Natural killer cell treated with Interleukin-12 subunit alpha and Interleukin-12 subunit beta and Interleukin-15 and Interleukin-18, amount 100 ng/mL, for 72 hours (primary cell): ENCODE results near the gene NPEPL1. TPM values are rescaled to one million over a fixed set of nuclear protein-coding genes. Genes with fewer than 3 reads are reported as not detected.
"Not testable (repeated sequence)": the region's sequence is repeated elsewhere in the genome, so short reads cannot be mapped to it uniquely, and the experiment has no call there.

ENCODE experiments used
- ATAC-seq, 2 donors: fragments of 150-1000 bp; cut with Tn5 transposase in 1 of 2; sonication (Bioruptor Pico), chemical (Tn5 transposase) in 1 of 2; 2 replicates each; pipeline ENCODE4 v1.10.0; 2021
- DNase-seq: peaks from one replicate; pipeline ENCODE4 v3.0.0; 2022; ENCODE audit warnings: low spot score
- H3K27ac Mint-ChIP-seq, 2 donors: 1 replicate in 1 of 2; 2 replicates in 1 of 2; pipeline ENCODE4 v1.8.0; 2022; ENCODE audit warnings: mixed read lengths in 2 of 2, mild to moderate bottlenecking in 1 of 2, moderate library complexity in 1 of 2
- H3K27me3 Mint-ChIP-seq, 2 donors: 1 replicate in 1 of 2; 2 replicates in 1 of 2; pipeline ENCODE4 v1.8.0; 2022; ENCODE audit warnings: mixed read lengths in 2 of 2
- H3K36me3 Mint-ChIP-seq: one replicate; pipeline ENCODE4 v1.8.0; 2022; ENCODE audit warnings: mixed read lengths
- H3K4me1 Mint-ChIP-seq, 2 donors: 1 replicate in 1 of 2; 2 replicates in 1 of 2; pipeline ENCODE4 v1.8.0; 2022; ENCODE audit warnings: low read depth in 2 of 2, mixed read lengths in 2 of 2, mild to moderate bottlenecking in 1 of 2
- H3K4me3 Mint-ChIP-seq: one replicate; pipeline ENCODE4 v1.8.0; 2022; ENCODE audit warnings: mixed read lengths
- H3K9me3 Mint-ChIP-seq: 2 replicates; pipeline ENCODE4 v1.8.0; 2022; ENCODE audit warnings: mixed read lengths
- total RNA-seq, 2 donors: library from RNA; stranded (reverse); gene quantifications; one replicate each; pipeline ENCODE4 v1.2.3, GENCODE V29; 2022

Gene NPEPL1
- total RNA-seq, 2 donors from 2014 or later = 23.6 to 30.4 TPM

DNA sequence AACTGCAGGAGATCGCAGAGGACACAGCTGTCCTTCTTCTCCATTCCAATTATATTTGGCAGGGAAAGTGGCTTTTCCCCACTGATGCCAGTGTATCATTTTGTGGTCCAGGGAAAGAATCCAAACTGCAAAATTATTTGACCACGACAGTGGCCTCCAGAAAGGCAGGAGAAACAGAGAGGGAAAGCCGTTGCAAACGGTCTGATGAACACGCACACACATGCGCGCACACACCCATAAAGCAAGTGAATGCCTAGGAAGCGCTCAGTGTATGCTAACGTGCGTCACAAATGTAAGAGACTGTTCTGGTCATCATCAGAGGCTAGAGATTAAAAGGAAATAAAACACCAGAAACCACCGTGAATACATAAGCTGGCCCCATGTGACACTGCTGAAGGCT is 54.0 kb downstream of the NPEPL1 start:
- H3K9me3 Mint-ChIP-seq = no peaks in the 10 kb centered on the region
- DNase-seq (no peak), ATAC-seq (no peak)
- no peaks in the 10 kb centered on the region for H3K4me1 Mint-ChIP-seq
- no peak overlapping the region for H3K27ac Mint-ChIP-seq
- H3K36me3 Mint-ChIP-seq = no peaks in the 10 kb centered on the region
- H3K4me3 Mint-ChIP-seq = no peak overlapping the region
- H3K27me3 Mint-ChIP-seq = peaks cover 46 to 55% of the 10 kb centered on the region in 2 donors

DNA sequence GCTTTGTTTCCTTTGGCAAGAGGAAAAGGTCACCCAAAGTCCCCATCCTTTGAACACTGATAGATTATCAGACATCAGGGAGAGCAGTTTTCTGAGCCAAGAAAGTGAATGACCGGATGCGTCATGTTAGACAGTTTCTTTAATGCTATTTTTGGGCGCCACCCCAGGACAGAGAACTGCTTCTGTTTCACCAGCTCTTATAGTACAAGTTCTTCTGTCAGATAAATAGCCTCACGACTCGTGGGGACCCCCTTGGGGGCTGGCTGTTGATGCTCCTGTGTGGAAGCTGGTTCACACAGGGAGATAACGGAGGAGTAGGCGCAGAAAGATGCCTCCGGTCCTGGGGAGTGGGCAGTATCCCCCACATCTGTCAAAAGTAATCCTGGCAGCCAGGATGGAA is 54.6 kb downstream of the NPEPL1 start:
- Mint-ChIP-seq H3K27ac (no peak overlapping the region), H3K4me3 (no peak overlapping the region), H3K27me3 (peaks cover 44 to 55% of the 10 kb centered on the region in 2 donors), H3K4me1 (no peaks in the 10 kb centered on the region), H3K9me3 (no peaks in the 10 kb centered on the region), H3K36me3 (no peaks in the 10 kb centered on the region)
- no peak for ATAC-seq
- no peak for DNase-seq

DNA sequence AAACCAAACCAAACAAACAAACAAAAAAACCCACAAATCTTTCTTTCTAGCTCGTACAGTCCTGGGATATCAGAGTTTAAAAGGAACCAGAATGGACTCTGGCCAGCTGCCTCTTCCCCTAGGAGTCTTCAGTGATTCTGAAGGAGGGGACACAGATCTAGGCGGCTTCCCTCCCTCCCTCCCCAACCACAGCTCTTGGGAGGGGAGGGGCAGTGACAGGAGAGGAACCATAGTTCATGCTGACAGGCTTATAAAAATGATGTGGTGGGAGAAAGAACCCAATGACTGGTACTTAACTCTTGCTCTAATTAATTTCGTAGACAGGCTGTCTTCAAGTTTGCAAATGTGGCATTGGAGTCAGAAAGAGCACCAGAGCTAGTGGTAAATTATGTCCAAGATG is 56.0 kb downstream of the NPEPL1 start:
- Mint-ChIP-seq H3K36me3 (no peaks in the 10 kb centered on the region), H3K4me1 (no peaks in the 10 kb centered on the region), H3K27ac (no peak overlapping the region), H3K27me3 (peaks cover 37 to 45% of the 10 kb centered on the region in 2 donors), H3K4me3 (no peak overlapping the region), H3K9me3 (no peaks in the 10 kb centered on the region)
- no peak for ATAC-seq
- no peak for DNase-seq

DNA sequence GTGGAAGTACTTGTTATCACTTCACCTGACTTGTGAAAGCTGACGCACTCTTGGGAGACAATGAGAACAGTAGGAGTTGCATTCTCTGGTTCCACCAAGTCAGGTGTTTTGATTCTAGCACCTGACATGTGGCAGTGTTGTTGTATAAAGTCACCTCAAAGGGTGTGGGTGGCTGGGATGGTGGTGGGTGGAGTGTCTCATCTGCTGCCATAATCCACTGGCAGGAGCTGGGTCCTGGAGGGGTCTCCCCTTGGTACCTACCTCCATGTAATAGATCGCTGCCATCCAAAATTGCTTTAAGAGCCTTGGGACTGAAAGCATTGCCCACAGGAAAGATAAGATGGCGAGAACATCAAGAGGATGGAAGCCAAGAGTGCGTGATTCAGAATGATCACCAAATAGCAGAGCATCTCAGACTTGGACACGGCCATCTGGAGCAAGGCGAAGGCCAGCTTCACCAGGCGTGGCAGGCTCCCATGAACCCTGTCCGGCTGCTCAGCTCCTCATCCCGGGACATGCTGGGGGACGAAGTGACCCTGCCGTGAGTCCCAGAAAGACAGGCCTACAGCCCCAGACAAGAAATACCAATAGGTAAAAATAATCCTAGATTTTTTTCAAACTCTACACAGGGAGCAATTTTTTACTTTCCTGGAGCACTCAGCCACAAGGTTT is 56.6 kb downstream of the NPEPL1 start:
- H3K4me3 Mint-ChIP-seq = no peak overlapping the region
- no peaks in the 10 kb centered on the region for H3K36me3 Mint-ChIP-seq
- no peak for DNase-seq
- H3K27ac Mint-ChIP-seq = no peak overlapping the region
- H3K4me1 Mint-ChIP-seq = no peaks in the 10 kb centered on the region
- no peak for ATAC-seq
- no peaks in the 10 kb centered on the region for H3K9me3 Mint-ChIP-seq
- peaks cover 31 to 40% of the 10 kb centered on the region in 2 donors for H3K27me3 Mint-ChIP-seq

DNA sequence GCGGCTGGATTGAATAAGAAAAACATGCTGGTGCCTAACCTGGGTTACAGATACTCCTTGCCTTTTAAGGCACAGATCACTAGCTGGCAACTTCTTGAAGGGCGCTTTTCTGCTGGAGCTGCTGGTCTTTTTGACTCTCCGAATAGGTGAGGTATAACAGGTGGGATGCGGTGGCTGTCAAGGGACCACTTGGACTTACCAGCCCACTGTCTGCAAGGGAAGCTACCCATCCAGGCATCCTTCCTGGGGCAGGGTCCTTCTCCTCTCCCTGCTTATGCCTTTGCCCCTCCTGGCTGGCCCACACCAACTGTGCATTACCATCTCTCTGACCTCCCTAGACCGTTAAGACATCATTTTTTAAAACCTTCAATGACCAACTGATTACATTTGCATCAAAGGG is 57.4 kb downstream of the NPEPL1 start:
- H3K4me3 Mint-ChIP-seq = no peak overlapping the region
- no peak overlapping the region for H3K27ac Mint-ChIP-seq
- peaks cover 27 to 42% of the 10 kb centered on the region in 2 donors for H3K27me3 Mint-ChIP-seq
- DNase-seq (no peak), ATAC-seq (no peak)
- no peaks in the 10 kb centered on the region for H3K9me3 Mint-ChIP-seq
- H3K36me3 Mint-ChIP-seq = no peaks in the 10 kb centered on the region
- H3K4me1 Mint-ChIP-seq = no peaks in the 10 kb centered on the region

DNA sequence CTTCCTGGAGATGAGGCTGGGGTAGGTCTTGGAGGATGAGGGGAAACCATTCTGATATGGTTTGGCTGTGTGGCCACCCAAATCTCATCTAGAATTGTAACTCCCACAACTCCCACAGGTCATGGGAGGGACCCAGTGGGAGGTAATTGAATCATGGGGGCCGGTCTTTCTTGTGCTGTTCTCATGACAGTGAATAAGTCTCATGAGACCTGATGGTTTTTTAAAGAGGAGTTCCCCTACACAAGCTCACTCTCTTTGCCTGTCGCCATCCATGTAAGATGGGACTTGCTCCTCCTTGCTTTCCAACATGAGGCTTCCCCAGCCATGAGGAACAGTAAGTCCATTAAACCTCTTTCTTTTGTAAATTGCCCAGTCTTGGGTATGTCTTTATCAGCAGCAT is 58.1 kb downstream of the NPEPL1 start:
- H3K27ac Mint-ChIP-seq, H3K9me3 Mint-ChIP-seq, H3K4me3 Mint-ChIP-seq, DNase-seq, ATAC-seq, H3K4me1 Mint-ChIP-seq, H3K36me3 Mint-ChIP-seq: not testable (repeated sequence)
- peaks cover 24 to 46% of the 10 kb centered on the region in 2 donors for H3K27me3 Mint-ChIP-seq

DNA sequence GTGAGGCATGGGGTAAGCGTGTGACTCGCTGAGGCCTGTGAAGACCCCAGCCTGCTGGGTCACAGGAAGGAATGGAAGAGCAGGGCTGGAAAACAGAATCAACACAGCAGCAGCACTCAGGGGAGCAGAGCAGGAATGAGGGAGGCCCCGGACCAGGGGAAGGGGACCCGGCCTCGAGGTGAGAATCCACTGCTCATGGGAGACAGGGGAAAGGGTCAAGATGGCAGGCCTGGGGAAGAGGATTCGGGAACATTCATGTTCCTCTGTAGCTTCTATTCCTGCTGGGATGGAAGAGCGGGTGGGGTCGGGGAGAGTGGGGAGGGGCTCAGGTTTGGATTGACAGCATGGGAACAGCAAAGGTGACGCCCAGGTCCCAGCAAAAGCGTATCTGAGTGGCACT is 59.4 kb downstream of the NPEPL1 start:
- H3K27ac Mint-ChIP-seq = no peak overlapping the region
- no peaks in the 10 kb centered on the region for H3K36me3 Mint-ChIP-seq
- DNase-seq (no peak), ATAC-seq (no peak)
- H3K9me3 Mint-ChIP-seq = no peaks in the 10 kb centered on the region
- H3K4me1 Mint-ChIP-seq = no peaks in the 10 kb centered on the region
- no peak overlapping the region for H3K4me3 Mint-ChIP-seq
- H3K27me3 Mint-ChIP-seq = peaks cover 26 to 48% of the 10 kb centered on the region in 2 donors

DNA sequence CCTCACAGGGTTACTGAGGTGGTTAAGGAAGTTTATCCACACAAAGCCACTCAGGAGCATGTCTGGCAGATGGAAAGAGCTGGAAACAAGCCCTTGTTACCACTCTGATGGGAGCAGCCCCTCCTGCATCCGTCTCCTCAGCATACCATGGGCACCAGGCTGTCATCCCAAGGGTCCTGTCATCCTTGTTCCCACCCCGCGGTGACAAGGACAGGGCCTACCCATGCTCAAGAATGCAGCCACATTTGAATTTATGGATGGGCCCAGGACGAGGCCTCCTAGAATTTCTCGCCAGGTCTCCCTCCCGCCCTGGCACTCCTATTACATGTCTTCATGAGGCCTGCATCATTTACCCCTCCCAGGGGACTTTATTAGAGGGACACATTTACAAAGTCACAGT is 60.0 kb downstream of the NPEPL1 start:
- Mint-ChIP-seq H3K36me3 (no peaks in the 10 kb centered on the region), H3K27ac (no peak overlapping the region), H3K4me3 (no peak overlapping the region), H3K27me3 (peaks cover 26 to 49% of the 10 kb centered on the region in 2 donors), H3K9me3 (no peaks in the 10 kb centered on the region), H3K4me1 (no peaks in the 10 kb centered on the region)
- ATAC-seq = no peak
- DNase-seq = no peak

DNA sequence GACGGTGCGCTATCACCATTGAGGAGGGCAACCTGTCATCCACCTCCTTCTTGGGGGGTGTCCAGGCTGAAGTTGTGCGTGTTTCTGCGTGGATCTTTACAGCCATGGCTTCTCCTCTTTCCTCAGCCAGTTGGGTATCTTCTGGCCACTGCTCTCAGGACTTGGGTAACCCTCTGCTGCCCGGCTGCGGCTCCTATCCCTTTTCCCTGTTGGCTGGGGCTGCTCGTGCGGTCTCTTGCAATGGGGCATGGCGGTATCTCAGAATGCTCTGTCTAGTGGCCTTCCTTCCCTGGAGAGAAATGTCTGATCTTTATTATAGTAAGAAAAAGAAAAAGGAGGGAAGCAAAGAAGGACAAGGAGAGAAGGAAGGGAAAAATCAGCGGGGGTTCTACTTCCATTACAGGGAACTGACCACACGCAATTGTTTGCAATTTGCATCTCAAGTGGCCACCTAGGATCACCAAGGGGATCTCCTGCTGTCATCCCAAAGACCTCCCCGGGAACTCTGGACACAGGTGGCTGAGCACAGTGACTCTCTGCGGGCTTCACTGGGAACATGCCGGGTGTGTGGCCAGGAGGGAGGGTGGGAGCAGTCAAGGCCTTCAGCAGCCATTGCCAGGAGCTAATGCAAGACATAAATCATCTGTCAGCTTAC is 60.8 kb downstream of the NPEPL1 start:
- Mint-ChIP-seq H3K27ac (no peak overlapping the region), H3K9me3 (no peaks in the 10 kb centered on the region), H3K4me1 (no peaks in the 10 kb centered on the region), H3K4me3 (no peak overlapping the region), H3K27me3 (peaks cover 21 to 42% of the 10 kb centered on the region in 2 donors), H3K36me3 (no peaks in the 10 kb centered on the region)
- ATAC-seq = no peak
- no peak for DNase-seq

DNA sequence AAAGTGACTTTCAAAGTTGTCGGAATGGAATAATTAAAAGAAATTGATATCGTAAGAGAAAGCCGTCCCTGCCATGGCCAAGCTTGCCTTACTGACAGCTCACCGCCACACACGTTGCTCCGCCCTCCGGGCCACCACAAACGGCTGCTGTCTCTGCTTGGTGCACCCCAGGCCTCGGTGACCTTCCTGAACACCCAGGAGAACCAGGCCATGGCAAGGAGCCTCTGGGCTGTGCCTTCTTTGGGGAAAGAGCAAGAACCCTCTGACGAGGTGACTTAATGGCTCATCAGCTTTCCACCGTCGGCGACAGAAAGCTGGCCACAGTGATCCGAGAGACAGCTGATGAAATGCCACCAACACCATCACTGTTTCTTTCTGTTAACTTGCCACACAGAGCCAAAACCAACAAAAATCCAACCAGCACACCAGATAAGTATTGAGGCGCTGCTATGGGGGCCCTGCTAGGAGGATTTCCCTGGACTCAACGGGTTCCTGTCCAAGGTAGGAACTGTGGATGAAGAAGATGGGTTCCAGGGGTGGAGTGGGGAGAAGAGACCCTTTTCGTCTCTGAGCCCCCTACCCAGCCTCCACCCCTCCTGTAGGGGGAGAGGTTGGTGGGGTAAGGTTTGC is 61.4 kb downstream of the NPEPL1 start:
- Mint-ChIP-seq H3K27me3 (peaks cover 19 to 42% of the 10 kb centered on the region in 2 donors), H3K4me1 (no peaks in the 10 kb centered on the region), H3K36me3 (no peaks in the 10 kb centered on the region), H3K9me3 (no peaks in the 10 kb centered on the region), H3K27ac (no peak overlapping the region), H3K4me3 (no peak overlapping the region)
- no peak for ATAC-seq
- no peak for DNase-seq

DNA sequence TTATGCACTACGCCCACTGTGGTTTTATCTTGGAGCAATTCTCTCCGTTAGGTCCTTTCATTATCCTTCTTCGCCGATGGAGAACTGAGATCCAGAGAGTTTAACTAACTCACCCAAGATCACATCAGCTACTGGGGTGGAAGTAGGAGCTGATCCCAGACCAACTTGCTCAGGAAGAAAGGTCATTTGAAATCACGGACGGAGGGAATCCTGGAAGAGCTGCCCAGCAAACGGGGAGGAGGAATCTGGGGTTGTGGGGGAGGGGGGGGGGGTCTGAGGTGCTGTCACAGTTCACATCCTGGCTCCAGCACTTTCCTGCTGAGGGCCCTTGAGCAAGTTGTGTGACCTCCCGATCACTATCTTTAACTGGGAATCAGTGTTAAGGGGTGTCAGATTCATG is 62.0 kb downstream of the NPEPL1 start:
- Mint-ChIP-seq H3K36me3 (no peaks in the 10 kb centered on the region), H3K9me3 (no peaks in the 10 kb centered on the region), H3K27me3 (peaks cover 20 to 42% of the 10 kb centered on the region in 2 donors), H3K4me1 (no peaks in the 10 kb centered on the region), H3K27ac (no peak overlapping the region), H3K4me3 (no peak overlapping the region)
- ATAC-seq (no peak), DNase-seq (no peak)

DNA sequence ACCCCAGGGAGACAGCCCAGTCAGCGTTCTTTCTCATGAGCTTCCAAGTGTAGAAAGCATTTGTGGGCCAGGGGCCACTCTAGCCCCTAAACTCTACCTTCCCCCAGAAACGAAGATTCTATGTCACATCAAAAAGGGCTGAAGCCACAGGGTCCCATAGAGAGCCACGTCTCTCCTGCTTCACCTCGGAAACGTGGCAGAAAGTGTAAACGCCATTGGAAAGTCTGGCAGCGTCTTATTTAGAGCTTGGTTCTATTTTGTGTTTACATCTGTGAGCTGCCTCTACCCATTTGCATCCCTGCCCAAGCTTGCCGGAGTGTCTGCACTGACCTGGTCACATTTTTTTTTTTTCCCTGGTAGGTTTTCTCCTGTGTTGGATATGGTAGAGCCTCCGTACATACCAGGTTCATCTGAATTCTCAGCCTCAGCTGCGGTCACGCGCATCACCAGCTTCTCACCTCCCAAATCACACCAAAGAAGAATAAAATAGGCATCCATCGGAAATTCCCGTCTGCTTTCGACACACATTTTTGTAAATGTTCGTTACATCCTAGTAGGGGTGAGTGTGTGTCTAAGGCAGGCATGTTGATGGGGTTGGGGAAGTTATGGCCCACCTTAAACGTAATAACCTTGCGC is 62.6 kb downstream of the NPEPL1 start:
- H3K4me3 Mint-ChIP-seq = no peak overlapping the region
- H3K9me3 Mint-ChIP-seq = no peaks in the 10 kb centered on the region
- H3K27ac Mint-ChIP-seq = no peak overlapping the region
- H3K27me3 Mint-ChIP-seq = peaks cover 25 to 42% of the 10 kb centered on the region in 2 donors
- DNase-seq = no peak
- H3K4me1 Mint-ChIP-seq = no peaks in the 10 kb centered on the region
- ATAC-seq = no peak
- H3K36me3 Mint-ChIP-seq = no peaks in the 10 kb centered on the region

DNA sequence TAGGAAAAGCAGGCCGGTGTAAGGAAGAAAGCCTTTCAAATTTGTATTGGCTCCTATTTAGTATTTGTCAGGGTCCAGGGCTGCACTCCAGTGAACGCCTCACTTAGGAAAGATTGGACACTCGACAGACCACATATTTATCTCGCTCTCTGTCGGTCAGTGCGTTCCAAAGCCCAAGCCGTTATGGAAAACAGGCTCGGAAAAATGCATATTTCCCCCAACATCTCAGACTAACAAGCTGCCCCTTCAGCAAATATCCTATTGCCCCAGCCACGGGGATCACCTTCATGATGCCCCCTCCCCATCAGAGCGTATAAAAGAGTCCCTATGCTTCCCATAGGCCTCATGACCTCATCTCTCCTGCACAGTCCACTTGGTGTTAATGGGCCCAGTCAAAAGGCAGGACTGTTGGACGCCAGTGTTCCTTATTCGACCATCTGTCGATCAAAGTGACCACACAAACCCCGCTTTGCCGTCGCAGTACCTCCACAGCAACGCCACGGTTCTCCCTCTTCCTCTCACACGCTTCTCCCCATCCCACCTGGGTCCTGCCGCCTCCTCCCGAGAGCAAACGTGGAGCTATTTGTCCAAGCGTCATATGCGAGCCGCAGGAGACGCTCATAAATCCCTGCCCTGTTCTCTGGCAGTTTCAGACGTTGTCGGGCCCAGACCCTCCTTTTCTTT is 63.3 kb downstream of the NPEPL1 start:
- Mint-ChIP-seq H3K36me3 (no peaks in the 10 kb centered on the region), H3K27me3 (peaks cover 24 to 40% of the 10 kb centered on the region in 2 donors), H3K9me3 (no peaks in the 10 kb centered on the region), H3K27ac (no peak overlapping the region), H3K4me1 (no peaks in the 10 kb centered on the region), H3K4me3 (no peak overlapping the region)
- ATAC-seq (no peak), DNase-seq (no peak)

DNA sequence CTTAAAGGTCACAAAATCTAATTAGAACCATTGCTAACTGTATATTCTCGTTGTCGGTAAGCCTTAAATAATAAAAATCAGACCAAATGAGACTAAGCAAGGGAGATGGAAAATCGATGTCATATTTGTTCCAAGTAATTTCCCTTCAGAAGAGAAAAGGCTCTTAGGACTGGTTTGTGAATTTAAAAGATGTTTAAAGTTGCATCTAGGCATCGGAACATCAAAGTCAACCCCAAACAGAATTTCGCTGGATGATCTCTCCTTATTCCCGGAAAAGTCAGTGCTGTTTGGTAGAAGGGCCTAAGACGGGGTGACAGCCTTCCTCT is 63.8 kb downstream of the NPEPL1 start:
- DNase-seq (no peak), ATAC-seq (no peak)
- H3K27ac Mint-ChIP-seq = no peak overlapping the region
- no peaks in the 10 kb centered on the region for H3K9me3 Mint-ChIP-seq
- no peak overlapping the region for H3K4me3 Mint-ChIP-seq
- no peaks in the 10 kb centered on the region for H3K4me1 Mint-ChIP-seq
- no peaks in the 10 kb centered on the region for H3K36me3 Mint-ChIP-seq
- peaks cover 23 to 39% of the 10 kb centered on the region in 2 donors for H3K27me3 Mint-ChIP-seq
